ENCODE data around the gene PKM.

GRCh38 chr15:72217216-72217615, 13.8 kb downstream of the PKM start:
- no peak for TF ChIP-seq EZH2phosphoT487 (IDR thresholded peaks at IDR 0.05; ENCODE audit: insufficient read depth, low read depth)
- TF ChIP-seq EZH2 (IDR thresholded peaks at IDR 0.05; ENCODE audit: insufficient read depth, poor library complexity, severe bottlenecking), result no peak

Measured in GM23248 (cell line).